CD4-positive, alpha-beta memory T cell (primary cell): Measurements from ENCODE around the gene ZNF600. TPM values are rescaled to one million over a fixed set of nuclear protein-coding genes. Genes with fewer than 3 reads are reported as not detected.
"Not testable (repeated sequence)": the region's sequence is repeated elsewhere in the genome, so short reads cannot be mapped to it uniquely, and the experiment has no call there.

Experiments used
- CTCF ChIA-PET: fragments of 350-600 bp; sonication (Branson Sonifier 250); formaldehyde crosslinking; loops from one replicate; lab custom pipeline; 2021; ENCODE audit warnings: inconsistent platforms; ENCODE audit not compliant: partially characterized antibody; lab: Charles Lee
- POLR2A ChIA-PET: fragments of 350-600 bp; sonication (Branson Sonifier 250); formaldehyde crosslinking; loops from one replicate; lab custom pipeline; 2021; ENCODE audit not compliant: partially characterized antibody; lab: Charles Lee
- DNase-seq, 5 donors: peaks; one replicate each; pipeline versions ENCODE4 v3.0.0 to v3.0.0-alpha.2; 2020 to 2022; ENCODE audit warnings: mixed read lengths in 1 of 5
- H3K27ac ChIP-seq: one replicate; pipeline ENCODE4 v1.7.0; 2013; ENCODE audit warnings: low read depth, low read length
- H3K27me3 ChIP-seq: 2 replicates; pipeline ENCODE4 v1.7.0; 2013; ENCODE audit warnings: mild to moderate bottlenecking, low read length, moderate library complexity; ENCODE audit not compliant: insufficient read depth
- H3K36me3 ChIP-seq: 2 replicates; pipeline ENCODE4 v1.7.0; 2013; ENCODE audit warnings: mild to moderate bottlenecking, low read length, moderate library complexity; ENCODE audit not compliant: insufficient read depth
- H3K4me1 ChIP-seq: 2 replicates; pipeline ENCODE4 v1.7.0; 2013; ENCODE audit warnings: mild to moderate bottlenecking, low read length, moderate library complexity; ENCODE audit not compliant: insufficient read depth
- H3K4me3 ChIP-seq, 2 donors: one replicate each; pipeline ENCODE4 v1.7.0; 2013; ENCODE audit warnings: low read length in 2 of 2, mild to moderate bottlenecking in 1 of 2
- H3K9me3 ChIP-seq, 2 donors: one replicate each; pipeline ENCODE4 v1.7.0; 2013; ENCODE audit warnings: low read length in 2 of 2, control low read depth in 1 of 2; ENCODE audit not compliant: control insufficient read depth in 1 of 2
- H3K27ac Mint-ChIP-seq, 7 donors: one replicate each; pipeline ENCODE4 v1.8.0; 2020 to 2021; ENCODE audit warnings: mixed read lengths in 7 of 7, mild to moderate bottlenecking in 6 of 7, inconsistent platforms in 3 of 7, moderate library complexity in 3 of 7
- H3K27me3 Mint-ChIP-seq, 2 donors: one replicate each; pipeline ENCODE4 v1.8.0; 2020 to 2021; ENCODE audit warnings: mixed read lengths in 2 of 2
- H3K36me3 Mint-ChIP-seq, 2 donors: one replicate each; pipeline ENCODE4 v1.8.0; 2020 to 2021; ENCODE audit warnings: mixed read lengths in 2 of 2, inconsistent platforms in 1 of 2, mild to moderate bottlenecking in 1 of 2
- H3K4me1 Mint-ChIP-seq, 4 donors: one replicate each; pipeline ENCODE4 v1.8.0; 2020 to 2021; ENCODE audit warnings: mixed read lengths in 4 of 4, mild to moderate bottlenecking in 1 of 4
- H3K4me3 Mint-ChIP-seq, 8 donors: one replicate each; pipeline ENCODE4 v1.8.0; 2020 to 2021; ENCODE audit warnings: mixed read lengths in 8 of 8, mild to moderate bottlenecking in 7 of 8, moderate library complexity in 6 of 8, inconsistent platforms in 3 of 8
- H3K9me3 Mint-ChIP-seq, 8 donors: one replicate each; pipeline ENCODE4 v1.8.0; 2020 to 2021; ENCODE audit warnings: mixed read lengths in 8 of 8, mild to moderate bottlenecking in 5 of 8, inconsistent platforms in 3 of 8, moderate library complexity in 1 of 8
- intact Hi-C: fragments of 100-400 bp; cut with micrococcal nuclease; formaldehyde crosslinking; loops from one replicate; pipeline ENCODE4 v1.15.1; 2023
- polyA plus RNA-seq, 2 donors: library from polyadenylated mRNA; unstranded; fragments of 300-500 nt; fragmentation: Illumina TruSeq; gene quantifications; one replicate each; pipeline ENCODE4 v1.2.3, GENCODE V29; 2021
- total RNA-seq, 2 experiments: library from RNA; stranded (reverse); gene quantifications; one replicate each; pipeline ENCODE4 v1.2.3, GENCODE V29; 2021

ZNF600 gene
- total and polyA plus RNA-seq, 4 experiments from 2014 or later: 10.9 to 47.8 (median 31.7) TPM

DNA sequence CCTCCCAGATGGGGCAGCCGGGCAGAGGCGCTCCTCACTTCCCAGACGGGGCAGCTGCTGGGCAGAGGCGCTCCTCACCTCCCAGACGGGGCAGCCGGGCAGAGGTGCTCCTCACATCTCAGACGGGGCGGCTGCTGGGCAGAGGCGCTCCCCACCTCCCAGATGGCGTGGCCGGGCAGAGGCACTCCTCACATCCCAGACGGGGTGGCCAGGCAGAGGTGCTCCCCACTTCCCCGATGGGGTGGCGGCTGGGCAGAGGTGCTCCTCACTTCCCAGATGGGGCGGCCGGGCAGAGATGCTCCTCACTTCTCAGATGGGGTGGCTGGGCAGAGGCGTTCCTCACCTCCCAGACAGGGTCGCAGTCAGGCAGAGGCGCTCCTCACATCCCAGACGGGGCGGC, 66.0 kb downstream of the ZNF600 start:
- H3K36me3 Mint-ChIP-seq: peaks cover 47 to 51% of the 10 kb centered on the region in 2 donors
- H3K9me3 ChIP-seq, H3K4me3 Mint-ChIP-seq, H3K27ac ChIP-seq, intact Hi-C loops, H3K27ac Mint-ChIP-seq, H3K27me3 ChIP-seq, DNase-seq, H3K4me1 ChIP-seq, CTCF ChIA-PET, H3K4me3 ChIP-seq, POLR2A ChIA-PET, H3K27me3 Mint-ChIP-seq: not testable (repeated sequence)
- H3K4me1 Mint-ChIP-seq: peaks cover 7 to 24% (median 17%) of the 10 kb centered on the region in 4 donors
- peaks cover 0 to 48% (median 15%) of the 10 kb centered on the region in 8 donors for H3K9me3 Mint-ChIP-seq
- H3K36me3 ChIP-seq: peaks cover 16% of the 10 kb centered on the region

DNA sequence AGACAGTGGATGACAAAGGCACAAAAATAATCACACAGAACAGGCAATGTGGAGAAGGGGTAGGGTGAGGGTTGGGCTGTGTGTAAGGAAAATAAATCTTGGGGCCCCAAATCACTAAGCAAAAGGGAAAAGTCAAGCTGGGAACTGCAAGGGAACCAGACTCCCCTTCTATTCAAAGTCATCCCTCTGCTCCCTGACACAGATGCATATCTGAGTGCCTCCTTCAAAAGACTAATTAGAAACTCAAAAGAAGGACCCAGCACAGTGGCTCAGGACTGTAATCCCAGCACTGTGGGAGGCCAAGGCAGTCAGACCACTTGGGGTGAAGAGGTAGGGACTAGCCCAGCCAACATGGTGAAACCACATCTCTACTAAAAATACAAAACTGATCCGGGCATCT, 70.1 kb downstream of the ZNF600 start:
- Histone ChIP-seq H3K4me1 (no peaks in the 10 kb centered on the region), H3K4me3 (no peak overlapping the region), H3K9me3 (no peaks in the 10 kb centered on the region), H3K36me3 (peaks cover 7% of the 10 kb centered on the region), H3K27me3 (no peaks in the 10 kb centered on the region), H3K27ac (no peak overlapping the region)
- no peak overlapping the region for H3K4me3 Mint-ChIP-seq
- intact Hi-C loops: no loop called here
- POLR2A ChIA-PET: interaction anchor here (1.1 kb wide), 1 partner anchor 79 kb away, joined by 3 read pairs; no protein-coding TSS in a partner anchor
- H3K4me1 Mint-ChIP-seq: peaks cover 8 to 26% (median 17%) of the 10 kb centered on the region in 4 donors
- H3K27ac Mint-ChIP-seq: peak overlapping the region in 5 of 7 donors; percentile 44 to 91 (median 65)
- no peak for DNase-seq
- H3K9me3 Mint-ChIP-seq: peaks cover 0 to 50% (median 24%) of the 10 kb centered on the region in 8 donors
- peaks cover 54 to 57% of the 10 kb centered on the region in 2 donors for H3K36me3 Mint-ChIP-seq
- no peaks in the 10 kb centered on the region for H3K27me3 Mint-ChIP-seq
- CTCF ChIA-PET: no interaction called here

DNA sequence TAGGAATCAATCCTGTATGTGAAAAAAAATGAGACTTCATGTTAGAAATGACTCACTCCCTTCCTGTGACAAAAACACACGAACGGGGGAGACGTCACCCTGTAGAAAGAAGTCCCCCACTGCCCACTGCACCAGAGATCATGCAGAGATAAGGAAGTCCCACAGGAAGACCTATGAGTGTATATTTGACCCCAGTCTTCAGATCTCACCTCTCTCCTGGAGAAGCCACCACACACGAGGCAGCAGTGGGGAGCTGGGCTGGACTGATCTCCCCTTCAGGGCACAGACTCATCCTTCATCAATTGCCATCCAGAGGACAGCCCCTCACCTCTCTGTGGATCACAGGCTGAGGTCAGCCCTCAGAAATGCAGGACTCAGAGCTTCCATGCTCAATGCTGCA, 70.7 kb downstream of the ZNF600 start:
- H3K4me3 Mint-ChIP-seq, H3K27me3 ChIP-seq, H3K27ac ChIP-seq, intact Hi-C loops, H3K4me1 ChIP-seq, H3K9me3 ChIP-seq, H3K4me3 ChIP-seq, CTCF ChIA-PET, H3K27me3 Mint-ChIP-seq: not testable (repeated sequence)
- H3K36me3 ChIP-seq: peaks cover 11% of the 10 kb centered on the region
- H3K36me3 Mint-ChIP-seq: peaks cover 54 to 58% of the 10 kb centered on the region in 2 donors
- peak overlapping the region; percentile 44 to 91 (median 62) for H3K27ac Mint-ChIP-seq
- POLR2A ChIA-PET: interaction anchor here (1.1 kb wide), 1 partner anchor 78 kb away, joined by 3 read pairs; no protein-coding TSS in a partner anchor
- H3K9me3 Mint-ChIP-seq: peaks cover 0 to 54% (median 26%) of the 10 kb centered on the region in 8 donors
- peak in 1 of 5 donors; percentile 64 for DNase-seq
- H3K4me1 Mint-ChIP-seq: peaks cover 10 to 26% (median 18%) of the 10 kb centered on the region in 4 donors

DNA sequence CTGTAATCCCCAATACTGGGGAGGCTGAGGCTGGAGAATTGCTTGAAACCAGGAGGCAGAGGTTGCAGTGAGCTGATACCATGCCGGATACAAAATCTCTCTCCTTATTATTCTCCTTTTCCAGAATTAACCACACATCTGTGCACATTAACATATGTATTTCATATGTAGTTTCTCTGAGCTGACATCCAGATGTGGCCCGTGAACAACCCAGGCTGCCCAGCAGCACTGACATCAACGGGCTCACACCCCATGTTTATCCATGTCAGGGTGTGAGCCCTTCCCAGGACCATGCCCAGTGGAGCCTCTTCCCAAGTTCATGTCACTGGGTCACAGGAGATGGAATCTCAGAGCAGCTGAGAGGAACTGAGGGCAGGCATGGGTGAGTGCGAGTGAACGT, 71.3 kb downstream of the ZNF600 start:
- intact Hi-C loops, CTCF ChIA-PET, H3K4me3 ChIP-seq, H3K27me3 ChIP-seq, H3K27me3 Mint-ChIP-seq, H3K4me3 Mint-ChIP-seq, DNase-seq, H3K4me1 ChIP-seq, H3K9me3 ChIP-seq, H3K27ac ChIP-seq: not testable (repeated sequence)
- H3K36me3 ChIP-seq: peaks cover 11% of the 10 kb centered on the region
- H3K27ac Mint-ChIP-seq: peak overlapping the region in 5 of 7 donors; percentile 48 to 91 (median 64)
- H3K9me3 Mint-ChIP-seq: peaks cover 0 to 58% (median 30%) of the 10 kb centered on the region in 8 donors
- peaks cover 59 to 60% of the 10 kb centered on the region in 2 donors for H3K36me3 Mint-ChIP-seq
- POLR2A ChIA-PET: interaction anchor here (1.1 kb wide), 1 partner anchor 78 kb away, joined by 3 read pairs; no protein-coding TSS in a partner anchor
- H3K4me1 Mint-ChIP-seq: peaks cover 10 to 26% (median 18%) of the 10 kb centered on the region in 4 donors

Other genes with a start within 250 kb of the ZNF600 start
- 10 to 100 TPM; 51.1 to 51.7 TPM for gene ZNF701, start 216.5 kb downstream of the ZNF600 start, total RNA-seq
- gene ZNF701, start 216.5 kb downstream of the ZNF600 start, polyA plus RNA-seq: 10 to 100 TPM; 10.7 to 21.0 TPM
- gene ZNF83, start 148.4 kb downstream of the ZNF600 start, total RNA-seq: 100 to 1,000 TPM; 128 to 130 TPM
- gene ZNF83, start 148.4 kb downstream of the ZNF600 start, polyA plus RNA-seq: 10 to 100 TPM; 10.7 to 25.6 TPM
- gene ZNF611, start 51.7 kb downstream of the ZNF600 start, total RNA-seq: 10 to 100 TPM; 52.8 to 53.7 TPM
- 10 to 100 TPM; 23.6 to 37.9 TPM for gene ZNF611, start 51.7 kb downstream of the ZNF600 start, polyA plus RNA-seq
- gene ZNF28, start 34.8 kb upstream of the ZNF600 start, total RNA-seq: 10 to 100 TPM; 21.6 to 24.6 TPM
- 10 to 100 TPM; 14.9 to 21.5 TPM for gene ZNF28, start 34.8 kb upstream of the ZNF600 start, polyA plus RNA-seq
- 10 to 100 TPM; 25.2 to 25.7 TPM for gene ZNF468, start 70.8 kb upstream of the ZNF600 start, total RNA-seq
- 10 to 100 TPM; 20.9 to 24.9 TPM for gene ZNF468, start 70.8 kb upstream of the ZNF600 start, polyA plus RNA-seq
- gene ZNF320, start 110.8 kb upstream of the ZNF600 start, total RNA-seq: 10 to 100 TPM; 14.1 to 15.6 TPM
- gene ZNF320, start 110.8 kb upstream of the ZNF600 start, polyA plus RNA-seq: 1 to 10 TPM in 1 of 2 donors, not detected in 1; 2.8 TPM
- 10 to 100 TPM; 10.7 to 11.4 TPM for gene ZNF888, start 136.6 kb upstream of the ZNF600 start, total RNA-seq
- gene ZNF888, start 136.6 kb upstream of the ZNF600 start, polyA plus RNA-seq: 1 to 10 TPM; 1.2 to 2.8 TPM
- 10 to 100 TPM; 26.1 to 29.6 TPM for gene ZNF816, start 176.1 kb upstream of the ZNF600 start, total RNA-seq
- gene ZNF816, start 176.1 kb upstream of the ZNF600 start, polyA plus RNA-seq: 10 to 100 TPM in 1 of 2 donors, 1 to 10 TPM in 1; 6.5 to 19.9 TPM
- gene ERVV-1, start 227.1 kb upstream of the ZNF600 start, total RNA-seq: not detected
- gene ERVV-1, start 227.1 kb upstream of the ZNF600 start, polyA plus RNA-seq: not detected